Measurements from ENCODE around the gene EHBP1.

The EHBP1 gene

DNA sequence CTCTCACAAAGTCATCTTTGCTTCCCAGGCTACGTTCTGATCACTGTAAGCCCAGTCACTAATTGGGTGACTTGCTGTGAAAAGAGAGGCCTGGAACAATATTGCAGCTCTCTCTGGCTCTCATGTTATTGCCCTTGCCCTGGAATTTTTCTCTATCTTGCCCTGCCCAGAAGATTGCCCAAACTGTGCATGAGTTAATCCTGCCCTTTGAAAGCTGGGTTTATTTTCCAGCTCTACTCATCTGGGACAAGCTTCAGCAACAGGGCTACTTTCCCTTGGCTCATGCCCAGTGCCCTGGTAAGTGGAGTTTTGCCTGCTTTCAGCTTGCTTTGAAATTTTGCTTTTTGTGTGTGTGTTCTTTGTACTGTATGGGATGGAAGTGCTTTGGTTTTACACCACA is 6.9 kb upstream of the EHBP1 start:
- H3K36me3 ChIP-seq (ENCODE audit: insufficient read depth), result no peaks in the 10 kb centered on the region

DNA sequence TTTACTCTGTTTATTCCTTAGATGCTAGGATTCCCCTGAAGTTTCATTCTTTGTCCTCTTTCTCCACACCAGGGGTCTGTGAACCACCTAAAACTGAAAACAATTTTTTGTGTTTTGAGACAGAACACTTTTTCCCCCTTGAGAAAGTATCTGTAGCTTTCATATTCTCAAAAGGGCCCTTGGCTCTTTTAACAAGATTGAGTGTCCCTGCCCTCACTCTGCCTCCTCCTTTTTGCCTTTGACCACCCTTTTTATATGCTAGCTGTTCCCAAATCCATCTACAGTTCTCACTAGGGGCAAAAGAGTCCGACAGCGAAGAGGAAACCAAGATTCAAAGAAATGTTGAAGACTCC is 883 bp upstream of the EHBP1 start:
- peak overlapping the region; percentile 59; the same call in 1 of the 2 replicates for H3K9ac ChIP-seq
- H3K4me2 ChIP-seq, result peak overlapping the region; percentile 92
- no peaks in the 10 kb centered on the region for H3K36me3 ChIP-seq (ENCODE audit: insufficient read depth)
- peak overlapping the region; percentile 94 for H2AFZ ChIP-seq (ENCODE audit: low read depth)
- H3K4me3 ChIP-seq (IDR thresholded peaks at IDR 0.05; ENCODE audit: insufficient read depth, low read depth, low read length), result peak overlapping the region; percentile 92
- peaks cover 32% of the 10 kb centered on the region; the same call in 1 of the 2 replicates for H3K79me2 ChIP-seq (ENCODE audit: insufficient read depth, low read depth)
- peaks cover 32% of the 10 kb centered on the region for H3K4me1 ChIP-seq (ENCODE audit: low read depth, poor library complexity, severe bottlenecking)
- no peaks in the 10 kb centered on the region for H3K27me3 ChIP-seq (ENCODE audit: insufficient read depth, low read depth)
- H3K27ac ChIP-seq, result peak overlapping the region; percentile 47
- TF ChIP-seq, protein P1, sequence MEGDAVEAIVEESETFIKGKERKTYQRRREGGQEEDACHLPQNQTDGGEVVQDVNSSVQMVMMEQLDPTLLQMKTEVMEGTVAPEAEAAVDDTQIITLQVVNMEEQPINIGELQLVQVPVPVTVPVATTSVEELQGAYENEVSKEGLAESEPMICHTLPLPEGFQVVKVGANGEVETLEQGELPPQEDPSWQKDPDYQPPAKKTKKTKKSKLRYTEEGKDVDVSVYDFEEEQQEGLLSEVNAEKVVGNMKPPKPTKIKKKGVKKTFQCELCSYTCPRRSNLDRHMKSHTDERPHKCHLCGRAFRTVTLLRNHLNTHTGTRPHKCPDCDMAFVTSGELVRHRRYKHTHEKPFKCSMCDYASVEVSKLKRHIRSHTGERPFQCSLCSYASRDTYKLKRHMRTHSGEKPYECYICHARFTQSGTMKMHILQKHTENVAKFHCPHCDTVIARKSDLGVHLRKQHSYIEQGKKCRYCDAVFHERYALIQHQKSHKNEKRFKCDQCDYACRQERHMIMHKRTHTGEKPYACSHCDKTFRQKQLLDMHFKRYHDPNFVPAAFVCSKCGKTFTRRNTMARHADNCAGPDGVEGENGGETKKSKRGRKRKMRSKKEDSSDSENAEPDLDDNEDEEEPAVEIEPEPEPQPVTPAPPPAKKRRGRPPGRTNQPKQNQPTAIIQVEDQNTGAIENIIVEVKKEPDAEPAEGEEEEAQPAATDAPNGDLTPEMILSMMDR (conservative IDR thresholded peaks at IDR 0.05; ENCODE audit: low read depth, low read length), result no peak
- no peaks in the 10 kb centered on the region for H4K20me1 ChIP-seq (ENCODE audit: insufficient read depth)

More for the DNA sequence above, 6.9 kb upstream of the EHBP1 start:
- H3K9ac ChIP-seq, result no peak overlapping the region
- TF ChIP-seq, protein P1 (conservative IDR thresholded peaks at IDR 0.05; ENCODE audit: low read depth, low read length), result no peak
- no peak overlapping the region for H3K27ac ChIP-seq
- no peaks in the 10 kb centered on the region for H3K79me2 ChIP-seq (ENCODE audit: insufficient read depth, low read depth)
- no peaks in the 10 kb centered on the region for H3K4me1 ChIP-seq (ENCODE audit: low read depth, poor library complexity, severe bottlenecking)
- H4K20me1 ChIP-seq (ENCODE audit: insufficient read depth), result no peaks in the 10 kb centered on the region
- H2AFZ ChIP-seq (ENCODE audit: low read depth), result no peak overlapping the region
- no peaks in the 10 kb centered on the region for H3K27me3 ChIP-seq (ENCODE audit: insufficient read depth, low read depth)
- H3K4me3 ChIP-seq (IDR thresholded peaks at IDR 0.05; ENCODE audit: insufficient read depth, low read depth, low read length), result no peak overlapping the region
- H3K4me2 ChIP-seq, result no peak overlapping the region

DNA sequence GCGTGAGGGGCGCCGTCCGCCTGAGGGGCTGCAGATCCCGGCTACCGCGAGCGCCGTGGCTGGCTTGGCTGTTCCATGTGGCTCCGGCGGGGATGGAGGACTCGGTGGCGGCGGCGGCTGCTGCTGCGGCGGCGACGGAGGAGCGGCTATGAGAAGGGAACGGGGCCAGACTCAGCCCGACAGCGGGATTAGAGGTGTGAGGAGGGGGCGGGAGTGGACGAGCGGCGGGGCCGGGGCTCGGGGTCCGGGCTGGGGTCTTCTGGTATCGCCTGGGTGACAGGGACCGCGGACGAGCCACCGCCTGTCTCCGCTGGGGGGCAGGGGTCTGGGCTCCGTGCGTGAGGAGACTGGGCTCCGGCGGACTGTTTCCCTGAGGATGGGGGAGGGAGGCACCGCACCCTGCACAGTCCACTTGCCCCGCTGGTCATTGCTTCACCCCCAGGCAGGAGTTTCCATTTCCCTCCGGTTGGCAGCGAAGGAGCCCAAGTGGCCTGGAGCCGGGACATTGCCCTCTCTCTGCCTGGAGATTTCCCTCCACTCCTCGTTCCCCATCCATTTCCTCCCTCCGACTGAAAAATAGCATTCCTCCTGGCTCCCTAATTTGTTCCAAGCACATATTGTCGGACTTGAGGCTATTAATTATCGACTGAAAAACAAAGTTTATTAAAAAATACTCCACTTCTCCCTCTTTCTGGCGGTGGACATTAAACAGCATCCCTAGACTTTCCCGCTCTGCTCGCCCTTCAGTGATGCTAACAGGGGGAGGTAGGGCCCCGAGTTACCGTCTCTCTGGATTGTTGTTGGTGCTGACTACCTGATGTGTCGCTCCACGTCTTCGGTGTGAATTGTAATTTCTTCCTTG is 577 bp downstream of the EHBP1 start:
- Histone ChIP-seq H2AFZ (ENCODE audit: low read depth) (peak overlapping the region; percentile 45; the same call in 1 of the 2 replicates), H3K4me1 (ENCODE audit: low read depth, poor library complexity, severe bottlenecking) (peaks cover 32% of the 10 kb centered on the region), H3K4me2 (peak overlapping the region; percentile 88), H3K9ac (peak overlapping the region; percentile 67; the same call in 1 of the 2 replicates), H4K20me1 (ENCODE audit: insufficient read depth) (no peaks in the 10 kb centered on the region), H3K4me3 (IDR thresholded peaks at IDR 0.05; ENCODE audit: insufficient read depth, low read depth, low read length) (peak overlapping the region; percentile 88), H3K27ac (peak overlapping the region; percentile 53), H3K79me2 (ENCODE audit: insufficient read depth, low read depth) (peaks cover 32% of the 10 kb centered on the region; the same call in 1 of the 2 replicates), H3K36me3 (ENCODE audit: insufficient read depth) (no peaks in the 10 kb centered on the region), H3K27me3 (ENCODE audit: insufficient read depth, low read depth) (no peaks in the 10 kb centered on the region)
- TF ChIP-seq, protein P1 (conservative IDR thresholded peaks at IDR 0.05; ENCODE audit: low read depth, low read length), result peak; percentile 26; the same call in 1 of the 2 replicates

DNA sequence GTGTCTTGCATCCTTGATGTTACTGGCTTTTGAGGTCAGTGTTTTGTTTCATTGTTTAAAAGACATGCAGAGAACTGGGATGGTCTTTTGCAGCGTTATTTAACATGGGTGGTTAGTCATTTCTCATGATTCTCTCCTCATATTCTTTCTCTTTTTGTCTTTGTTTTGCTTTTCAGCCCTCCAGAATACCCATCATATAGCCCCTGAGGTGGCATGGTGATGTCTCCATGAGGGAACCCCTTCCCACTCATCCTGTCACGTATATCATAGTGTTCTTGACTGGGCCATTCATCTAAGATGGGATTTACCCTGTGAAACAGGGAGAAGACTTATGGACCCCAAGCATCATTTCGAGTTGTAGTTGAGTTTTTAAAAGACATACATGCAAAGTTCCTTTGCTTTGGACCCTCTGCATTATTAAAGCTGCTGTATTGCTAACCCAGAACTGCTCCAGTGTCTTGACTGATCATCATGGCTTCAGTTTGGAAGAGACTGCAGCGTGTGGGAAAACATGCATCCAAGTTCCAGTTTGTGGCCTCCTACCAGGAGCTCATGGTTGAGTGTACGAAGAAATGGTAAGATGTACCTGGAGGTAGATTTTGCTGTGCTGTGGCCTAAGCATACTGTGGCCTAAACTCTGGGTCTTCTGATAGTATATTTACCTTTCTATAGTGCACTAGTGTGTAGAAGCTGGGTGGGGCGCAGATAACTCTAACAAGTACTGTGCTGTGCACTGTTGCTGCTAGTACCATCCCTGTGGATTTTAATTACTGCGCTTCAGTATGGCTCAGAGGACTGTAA is 1.4 kb downstream of the EHBP1 start:
- Histone ChIP-seq H3K9ac (peak overlapping the region; percentile 67; the same call in 1 of the 2 replicates), H3K4me3 (IDR thresholded peaks at IDR 0.05; ENCODE audit: insufficient read depth, low read depth, low read length) (no peak overlapping the region), H3K27ac (no peak overlapping the region), H3K4me2 (peak overlapping the region; percentile 88), H2AFZ (ENCODE audit: low read depth) (peak overlapping the region; percentile 45; the same call in 1 of the 2 replicates), H3K79me2 (ENCODE audit: insufficient read depth, low read depth) (peaks cover 32% of the 10 kb centered on the region; the same call in 1 of the 2 replicates), H3K4me1 (ENCODE audit: low read depth, poor library complexity, severe bottlenecking) (peaks cover 32% of the 10 kb centered on the region), H3K36me3 (ENCODE audit: insufficient read depth) (no peaks in the 10 kb centered on the region), H3K27me3 (ENCODE audit: insufficient read depth, low read depth) (no peaks in the 10 kb centered on the region), H4K20me1 (ENCODE audit: insufficient read depth) (no peaks in the 10 kb centered on the region)
- TF ChIP-seq, protein P1 (conservative IDR thresholded peaks at IDR 0.05; ENCODE audit: low read depth, low read length), result no peak

Data from KMS-11 (cell line).